Astrocyte (in vitro differentiated cells and primary cell): ENCODE data around the gene CFAP45. TPM values are rescaled to one million over a fixed set of nuclear protein-coding genes. Genes with fewer than 3 reads are reported as not detected.

ENCODE experiments used
- DNase-seq: peaks from one replicate; pipeline ENCODE4 v3.0.0-alpha.2; 2010; ENCODE audit warnings: low read depth
- FAIRE-seq: peaks from 2 replicates; lab custom pipeline; 2011; peaks lifted over from hg19 to GRCh38; lab: Jason Lieb, UNC
- H2AFZ ChIP-seq: 2 replicates; pipeline ENCODE4 v1.6.0; 2012; ENCODE audit warnings: low read depth, low read length, inconsistent platforms
- H3K27ac ChIP-seq: 2 replicates; pipeline ENCODE4 v1.5.1; 2011; ENCODE audit warnings: low read depth, low read length, inconsistent platforms
- H3K27me3 ChIP-seq: 2 replicates; pipeline ENCODE4 v1.6.0; 2011; ENCODE audit warnings: low read length, inconsistent platforms; ENCODE audit not compliant: insufficient read depth
- H3K36me3 ChIP-seq: 2 replicates; pipeline ENCODE4 v1.5.1; 2011; ENCODE audit warnings: low read length, inconsistent platforms; ENCODE audit not compliant: insufficient read depth
- H3K4me1 ChIP-seq: 2 replicates; pipeline ENCODE4 v1.5.1; 2011; ENCODE audit warnings: low read length, inconsistent platforms; ENCODE audit not compliant: insufficient read depth
- H3K4me2 ChIP-seq: 2 replicates; pipeline ENCODE4 v1.6.0; 2012; ENCODE audit warnings: low read length, inconsistent platforms
- H3K4me3 ChIP-seq: 2 replicates; pipeline ENCODE4 v1.5.1; 2011; ENCODE audit warnings: low read depth, mild to moderate bottlenecking, low read length, inconsistent platforms; ENCODE audit not compliant: insufficient read depth
- H3K79me2 ChIP-seq: 2 replicates; pipeline ENCODE4 v1.6.0; 2012; ENCODE audit warnings: mild to moderate bottlenecking, low read length, inconsistent platforms; ENCODE audit not compliant: insufficient read depth
- H3K9ac ChIP-seq: 2 replicates; pipeline ENCODE4 v1.6.0; 2012; ENCODE audit warnings: mild to moderate bottlenecking, low read length, inconsistent platforms
- H3K9me3 ChIP-seq: 2 replicates; pipeline ENCODE4 v1.5.1; 2012; ENCODE audit warnings: low read depth, mild to moderate bottlenecking, low read length, inconsistent platforms; ENCODE audit not compliant: insufficient read depth
- H4K20me1 ChIP-seq: 2 replicates; pipeline ENCODE4 v1.6.0; 2012; ENCODE audit warnings: low read length, inconsistent platforms; ENCODE audit not compliant: insufficient read depth
- H3K27ac Mint-ChIP-seq: one replicate; pipeline ENCODE4 v1.8.0; 2021; ENCODE audit warnings: mild to moderate bottlenecking, mixed read lengths; ENCODE audit not compliant: unreplicated experiment
- H3K27me3 Mint-ChIP-seq: one replicate; pipeline ENCODE4 v1.8.0; 2021; ENCODE audit warnings: low read depth, mixed read lengths; ENCODE audit not compliant: unreplicated experiment
- H3K36me3 Mint-ChIP-seq: one replicate; pipeline ENCODE4 v1.8.0; 2021; ENCODE audit warnings: low read depth, mixed read lengths; ENCODE audit not compliant: unreplicated experiment
- H3K4me1 Mint-ChIP-seq: one replicate; pipeline ENCODE4 v1.8.0; 2021; ENCODE audit warnings: low read depth, mixed read lengths; ENCODE audit not compliant: unreplicated experiment
- H3K4me3 Mint-ChIP-seq: one replicate; pipeline ENCODE4 v1.8.0; 2021; ENCODE audit warnings: mild to moderate bottlenecking, moderate library complexity, mixed read lengths; ENCODE audit not compliant: unreplicated experiment
- H3K9me3 Mint-ChIP-seq: one replicate; pipeline ENCODE4 v1.8.0; 2021; ENCODE audit warnings: mild to moderate bottlenecking, mixed read lengths; ENCODE audit not compliant: unreplicated experiment
- CTCF ChIP-seq: IDR thresholded peaks from 2 replicates; pipeline ENCODE4 v1.5.1; 2011; ENCODE audit warnings: low read depth, mild to moderate bottlenecking, inconsistent platforms, low read length, moderate library complexity; ENCODE audit not compliant: insufficient read depth
- EZH2 ChIP-seq: IDR thresholded peaks from 2 replicates; pipeline ENCODE4 v1.6.1; 2012; ENCODE audit warnings: mild to moderate bottlenecking, low read length, inconsistent platforms; ENCODE audit not compliant: insufficient read depth
- total RNA-seq: library from RNA; stranded (reverse); gene quantifications from 2 replicates; pipeline ENCODE4 v1.2.1, GENCODE V29; 2021

The CFAP45 gene
- total RNA-seq, 1 donor from 2014 or later: 3.2 TPM

GRCh38 chr1:159927849-159928431 lies 28.0 kb upstream of the CFAP45 start:
- Histone ChIP-seq H3K36me3 (no peaks in the 10 kb centered on the region), H2AFZ (no peak overlapping the region), H3K9me3 (no peaks in the 10 kb centered on the region), H3K79me2 (peaks cover 28% of the 10 kb centered on the region), H3K9ac (no peak overlapping the region), H3K4me3 (no peak overlapping the region), H3K27me3 (no peaks in the 10 kb centered on the region), H3K4me1 (peaks cover 9% of the 10 kb centered on the region), H3K27ac (no peak overlapping the region), H3K4me2 (no peak overlapping the region), H4K20me1 (peaks cover 11% of the 10 kb centered on the region)
- Mint-ChIP-seq H3K27me3 (peaks cover 14% of the 10 kb centered on the region), H3K36me3 (peaks cover 5% of the 10 kb centered on the region), H3K9me3 (no peaks in the 10 kb centered on the region), H3K27ac (no peak overlapping the region), H3K4me3 (no peak overlapping the region), H3K4me1 (peaks cover 8% of the 10 kb centered on the region)
- no peak for TF ChIP-seq EZH2
- no peak for TF ChIP-seq CTCF
- FAIRE-seq: no peak
- no peak for DNase-seq

GRCh38 chr1:159927211-159927848 lies 27.4 kb upstream of the CFAP45 start:
- H3K4me3 Mint-ChIP-seq: no peak overlapping the region
- Histone ChIP-seq H3K27ac (no peak overlapping the region), H3K4me1 (peaks cover 15% of the 10 kb centered on the region), H4K20me1 (peaks cover 18% of the 10 kb centered on the region), H3K4me3 (no peak overlapping the region), H3K4me2 (no peak overlapping the region), H3K27me3 (no peaks in the 10 kb centered on the region), H3K79me2 (peaks cover 34% of the 10 kb centered on the region), H2AFZ (no peak overlapping the region), H3K9me3 (no peaks in the 10 kb centered on the region), H3K36me3 (no peaks in the 10 kb centered on the region), H3K9ac (no peak overlapping the region)
- DNase-seq: no peak
- H3K27ac Mint-ChIP-seq: no peak overlapping the region
- TF ChIP-seq CTCF (no peak), EZH2 (no peak)
- no peaks in the 10 kb centered on the region for H3K9me3 Mint-ChIP-seq
- peaks cover 12% of the 10 kb centered on the region for H3K27me3 Mint-ChIP-seq
- peaks cover 11% of the 10 kb centered on the region for H3K4me1 Mint-ChIP-seq
- FAIRE-seq: no peak
- H3K36me3 Mint-ChIP-seq: peaks cover 5% of the 10 kb centered on the region

- H3K9me3 Mint-ChIP-seq: no peaks in the 10 kb centered on the region
- peaks cover 6% of the 10 kb centered on the region for H3K27me3 Mint-ChIP-seq
- Histone ChIP-seq H2AFZ (peak overlapping the region; percentile 64), H3K9ac (peak overlapping the region; percentile 99), H4K20me1 (peaks cover 34% of the 10 kb centered on the region), H3K4me2 (peak overlapping the region; percentile 98), H3K27ac (peak overlapping the region; percentile 100), H3K79me2 (peaks cover 50% of the 10 kb centered on the region), H3K4me1 (peaks cover 32% of the 10 kb centered on the region), H3K36me3 (peaks cover 4% of the 10 kb centered on the region), H3K9me3 (no peaks in the 10 kb centered on the region), H3K4me3 (peak overlapping the region; percentile 98), H3K27me3 (no peaks in the 10 kb centered on the region)
- DNase-seq (no peak), FAIRE-seq (no peak)
- TF ChIP-seq CTCF (no peak), EZH2 (no peak)
- H3K4me3 Mint-ChIP-seq: peak overlapping the region; percentile 90
- peaks cover 24% of the 10 kb centered on the region for H3K4me1 Mint-ChIP-seq
- H3K36me3 Mint-ChIP-seq: peaks cover 8% of the 10 kb centered on the region
- H3K27ac Mint-ChIP-seq: peak overlapping the region; percentile 97
Measured at GRCh38 chr1:159925719-159926078, 25.7 kb upstream of the CFAP45 start.
